WI38 (cell line): ENCODE data around the gene TNFRSF8.

ENCODE experiments used
- H3K4me3 ChIP-seq: 2 replicates; pipeline ENCODE4 v1.5.1; 2011; ENCODE audit warnings: low read depth, mild to moderate bottlenecking, control low read depth, low read length
- TF ChIP-seq, protein P1 (sequence below): IDR thresholded peaks from 2 replicates; pipeline ENCODE4 v1.5.1; 2012; ENCODE audit warnings: low read depth, mild to moderate bottlenecking, control low read depth, low read length

The TNFRSF8 gene

DNA sequence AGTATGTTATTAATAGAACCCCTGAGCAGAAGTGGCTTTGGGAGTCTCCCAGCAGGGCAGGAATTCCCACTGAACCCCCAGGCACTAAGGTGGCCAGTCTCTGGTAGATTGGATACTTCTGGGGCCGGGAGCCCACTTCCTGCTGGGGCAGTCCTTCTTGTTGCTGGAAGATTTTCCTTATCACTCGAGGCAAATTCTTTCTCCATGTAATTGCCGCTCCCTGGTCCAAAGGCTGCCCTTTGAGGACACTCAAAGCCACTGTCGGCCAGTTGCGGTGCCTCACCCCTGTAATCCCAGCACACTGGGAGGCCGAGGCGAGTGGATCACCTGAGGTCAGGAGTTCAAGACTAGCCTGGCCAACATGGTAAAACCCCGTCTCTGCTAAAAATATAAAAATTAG, 81.1 kb downstream of the TNFRSF8 start:
- no peak overlapping the region for H3K4me3 ChIP-seq
- TF ChIP-seq, protein P1, sequence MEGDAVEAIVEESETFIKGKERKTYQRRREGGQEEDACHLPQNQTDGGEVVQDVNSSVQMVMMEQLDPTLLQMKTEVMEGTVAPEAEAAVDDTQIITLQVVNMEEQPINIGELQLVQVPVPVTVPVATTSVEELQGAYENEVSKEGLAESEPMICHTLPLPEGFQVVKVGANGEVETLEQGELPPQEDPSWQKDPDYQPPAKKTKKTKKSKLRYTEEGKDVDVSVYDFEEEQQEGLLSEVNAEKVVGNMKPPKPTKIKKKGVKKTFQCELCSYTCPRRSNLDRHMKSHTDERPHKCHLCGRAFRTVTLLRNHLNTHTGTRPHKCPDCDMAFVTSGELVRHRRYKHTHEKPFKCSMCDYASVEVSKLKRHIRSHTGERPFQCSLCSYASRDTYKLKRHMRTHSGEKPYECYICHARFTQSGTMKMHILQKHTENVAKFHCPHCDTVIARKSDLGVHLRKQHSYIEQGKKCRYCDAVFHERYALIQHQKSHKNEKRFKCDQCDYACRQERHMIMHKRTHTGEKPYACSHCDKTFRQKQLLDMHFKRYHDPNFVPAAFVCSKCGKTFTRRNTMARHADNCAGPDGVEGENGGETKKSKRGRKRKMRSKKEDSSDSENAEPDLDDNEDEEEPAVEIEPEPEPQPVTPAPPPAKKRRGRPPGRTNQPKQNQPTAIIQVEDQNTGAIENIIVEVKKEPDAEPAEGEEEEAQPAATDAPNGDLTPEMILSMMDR, result no peak

DNA sequence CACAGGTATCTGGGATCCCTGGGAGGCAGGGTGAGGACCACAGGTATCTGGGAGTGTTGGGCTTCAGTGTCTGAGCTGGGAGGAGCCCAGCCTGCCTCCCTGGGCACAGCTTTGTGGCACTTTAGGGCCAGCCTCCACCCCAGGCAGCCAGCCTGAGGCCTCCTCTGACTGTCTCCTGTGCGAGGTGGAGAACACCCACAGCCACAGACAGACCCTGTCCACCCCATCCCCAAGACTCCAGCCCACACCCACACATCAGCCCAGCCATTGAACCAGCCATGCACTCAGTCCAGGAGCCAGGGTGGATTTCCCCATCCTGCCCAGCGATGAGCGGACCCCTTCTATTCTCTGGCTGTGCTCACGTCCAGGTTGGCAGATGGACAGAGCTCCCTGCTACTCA, 81.9 kb downstream of the TNFRSF8 start:
- no peak overlapping the region for H3K4me3 ChIP-seq
- TF ChIP-seq, protein P1, result no peak

GRCh38 chr1:12145616-12146342, 82.7 kb downstream of the TNFRSF8 start:
- TF ChIP-seq, protein P1, result no peak
- H3K4me3 ChIP-seq, result no peak overlapping the region

GRCh38 chr1:12146343-12147112, 83.4 kb downstream of the TNFRSF8 start:
- TF ChIP-seq, protein P1, result no peak
- no peak overlapping the region for H3K4me3 ChIP-seq

DNA sequence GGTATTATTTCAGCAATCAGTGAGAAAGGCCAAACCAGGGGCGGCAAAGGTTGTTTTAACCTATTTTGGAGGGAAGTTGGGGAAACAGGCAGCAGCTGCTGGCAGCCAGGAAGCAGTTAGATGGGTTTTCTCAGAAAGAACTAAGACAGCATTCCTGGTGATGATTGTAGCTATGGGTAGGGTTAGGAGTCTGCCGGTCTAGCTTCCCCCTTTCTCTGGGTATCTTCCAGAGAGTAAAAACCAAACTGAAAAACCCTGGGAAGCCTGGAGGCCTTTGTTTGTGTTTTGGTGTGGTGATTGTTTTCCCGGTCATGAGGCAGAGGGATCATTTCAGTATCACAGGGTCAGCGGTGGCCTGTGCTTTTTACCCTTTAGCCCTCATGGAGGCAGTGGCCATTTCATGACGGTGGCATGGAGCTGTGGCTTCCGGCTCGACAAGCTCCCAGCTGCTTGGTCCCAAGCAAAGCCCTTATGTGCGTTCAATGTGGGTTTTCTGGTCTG, 84.1 kb downstream of the TNFRSF8 start:
- TF ChIP-seq, protein P1, result no peak
- no peak overlapping the region for H3K4me3 ChIP-seq

DNA sequence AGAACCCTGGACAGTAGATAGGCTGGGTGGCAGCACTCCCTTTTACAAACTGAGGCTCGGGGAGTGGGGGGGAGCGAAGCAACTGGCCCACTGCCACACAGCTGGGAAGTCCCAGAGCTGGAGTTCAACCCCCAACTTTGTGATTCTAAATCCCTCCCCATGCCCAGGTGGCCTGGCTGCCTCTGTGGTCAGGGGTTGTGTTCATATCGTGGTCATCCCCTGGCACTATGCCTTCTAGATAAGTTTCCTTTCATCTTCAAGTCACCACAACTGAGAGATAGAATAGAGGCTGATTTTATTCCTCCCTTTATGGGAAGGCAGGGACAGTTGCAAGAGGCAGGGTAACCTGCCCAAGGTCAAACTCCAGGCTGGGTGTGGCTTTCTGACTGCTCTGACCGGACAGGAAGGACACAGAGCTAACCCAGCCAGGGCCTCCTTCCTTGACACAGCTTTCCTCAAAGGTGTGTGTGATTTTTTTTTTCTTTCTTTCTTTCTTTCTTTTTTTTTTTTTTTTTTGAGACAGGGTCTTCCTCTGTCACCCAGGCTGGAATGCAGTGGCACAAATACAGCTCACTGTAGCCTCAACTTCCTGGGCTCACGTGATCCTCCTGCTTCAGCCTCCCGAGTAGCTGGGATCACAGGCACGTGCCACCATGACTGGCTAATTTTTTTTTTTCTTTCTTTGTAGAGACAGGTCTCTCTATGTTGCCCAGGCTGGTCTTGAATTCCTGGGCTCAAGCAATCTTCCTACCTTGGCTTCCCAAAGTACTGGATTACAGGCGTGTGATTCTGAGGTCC, 85.3 kb downstream of the TNFRSF8 start:
- no peak overlapping the region for H3K4me3 ChIP-seq
- TF ChIP-seq, protein P1, result no peak
